ENCODE results near the gene KRTAP10-1.
"Not testable (repeated sequence)": the region's sequence is repeated elsewhere in the genome, so short reads cannot be mapped to it uniquely, and the experiment has no call there.

Gene KRTAP10-1

GRCh38 chr21:44539991-44540666, at the start of gene KRTAP10-1:
KRTAP10-1 (minus strand) TSS chr21:44540195; CDS start chr21:44540150, 45 bp downstream.
- DNase-seq (ENCODE audit: low read depth in 2 of 2), result no peak

- DNase-seq (ENCODE audit: low read depth in 2 of 2), result no peak
These were observed 49.1 kb upstream of the KRTAP10-1 start for GRCh38 chr21:44589094-44589493.

- DNase-seq (ENCODE audit: low read depth in 2 of 2), result no peak
These were observed 45.9 kb upstream of the KRTAP10-1 start for GRCh38 chr21:44585892-44586291.

- DNase-seq (ENCODE audit: low read depth in 2 of 2), result peak in 1 of 2 donors; percentile 14
These were observed 43.8 kb upstream of the KRTAP10-1 start for GRCh38 chr21:44583800-44584147.

- no peak for DNase-seq (ENCODE audit: low read depth in 2 of 2)
These were observed 43.2 kb upstream of the KRTAP10-1 start for GRCh38 chr21:44583089-44583799.

- no peak for DNase-seq (ENCODE audit: low read depth in 2 of 2)
These were observed 42.1 kb upstream of the KRTAP10-1 start for GRCh38 chr21:44582055-44582454.

GRCh38 chr21:44581158-44581557, 41.2 kb upstream of the KRTAP10-1 start:
- no peak for DNase-seq (ENCODE audit: low read depth in 2 of 2)

GRCh38 chr21:44580231-44580821, 40.3 kb upstream of the KRTAP10-1 start, which contains the start of gene KRTAP10-5:
KRTAP10-5 (minus strand) TSS chr21:44580604; CDS start chr21:44580578, 26 bp downstream.
- DNase-seq (ENCODE audit: low read depth in 2 of 2), result not testable (repeated sequence)

- DNase-seq (ENCODE audit: low read depth in 2 of 2), result no peak
These were observed 39.8 kb upstream of the KRTAP10-1 start for GRCh38 chr21:44579833-44580144.

- DNase-seq (ENCODE audit: low read depth in 2 of 2), result no peak
These were observed 39.2 kb upstream of the KRTAP10-1 start for GRCh38 chr21:44579056-44579832.

GRCh38 chr21:44578371-44579055, 38.5 kb upstream of the KRTAP10-1 start:
- DNase-seq (ENCODE audit: low read depth in 2 of 2), result no peak

- DNase-seq (ENCODE audit: low read depth in 2 of 2), result no peak
These were observed 36.0 kb upstream of the KRTAP10-1 start for GRCh38 chr21:44576025-44576420.

- DNase-seq (ENCODE audit: low read depth in 2 of 2), result no peak
These were observed 35.5 kb upstream of the KRTAP10-1 start for GRCh38 chr21:44575307-44576024.

- no peak for DNase-seq (ENCODE audit: low read depth in 2 of 2)
These were observed 34.7 kb upstream of the KRTAP10-1 start for GRCh38 chr21:44574457-44575306.

- DNase-seq (ENCODE audit: low read depth in 2 of 2), result not testable (repeated sequence)
These were observed 33.8 kb upstream of the KRTAP10-1 start, which contains the start of gene KRTAP10-4 for GRCh38 chr21:44573630-44574456. KRTAP10-4 (plus strand) TSS chr21:44573729; CDS start chr21:44573759, 30 bp downstream.

GRCh38 chr21:44572959-44573583, 33.1 kb upstream of the KRTAP10-1 start:
- DNase-seq (ENCODE audit: low read depth in 2 of 2), result no peak

- DNase-seq (ENCODE audit: low read depth in 2 of 2), result no peak
These were observed 32.1 kb upstream of the KRTAP10-1 start for GRCh38 chr21:44571844-44572782.

Measured in stimulated activated CD4-positive, alpha-beta T cell treated with anti-CD3 and anti-CD28 coated beads, Interleukin-4, amount 100 ng/mL, for 48 hours (primary cell).